GM21381 (cell line): ENCODE measurements around the gene POLR2H.

Source experiments
- ATAC-seq: cut with Tn5 transposase; IDR thresholded peaks from one replicate; pipeline ENCODE4 v1.9.1; 2021; ENCODE audit warnings: mild to moderate bottlenecking, moderate library complexity; ENCODE audit not compliant: unreplicated experiment

POLR2H gene

GRCh38 chr3:184386047-184386806 lies 24.7 kb downstream of the POLR2H start:
- ATAC-seq, result no peak

DNA sequence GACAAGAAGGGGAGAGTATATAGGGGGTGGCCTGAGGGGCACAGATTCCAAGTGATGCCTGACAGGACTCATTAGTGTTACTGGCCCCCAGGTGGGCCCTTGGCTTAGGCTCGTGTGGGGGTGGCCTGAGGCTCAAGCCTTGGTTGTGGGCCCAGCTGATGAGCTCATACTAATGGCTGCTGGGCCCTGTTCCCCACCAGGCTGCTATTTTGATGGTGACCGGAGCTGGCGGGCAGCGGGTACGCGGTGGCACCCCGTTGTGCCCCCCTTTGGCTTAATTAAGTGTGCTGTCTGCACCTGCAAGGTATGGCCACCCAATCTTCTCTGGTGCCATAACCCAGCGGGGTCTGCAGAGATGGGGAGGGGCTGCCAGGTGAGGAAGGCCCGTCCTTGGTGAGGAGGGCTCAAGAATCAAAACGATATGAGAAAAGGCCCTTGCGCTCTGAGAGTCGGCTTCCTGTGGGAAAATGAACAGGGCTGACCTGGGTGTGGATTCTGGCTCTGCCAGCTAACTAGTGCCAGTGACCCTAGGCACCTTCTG lies 25.7 kb downstream of the POLR2H start:
- ATAC-seq, result no peak

DNA sequence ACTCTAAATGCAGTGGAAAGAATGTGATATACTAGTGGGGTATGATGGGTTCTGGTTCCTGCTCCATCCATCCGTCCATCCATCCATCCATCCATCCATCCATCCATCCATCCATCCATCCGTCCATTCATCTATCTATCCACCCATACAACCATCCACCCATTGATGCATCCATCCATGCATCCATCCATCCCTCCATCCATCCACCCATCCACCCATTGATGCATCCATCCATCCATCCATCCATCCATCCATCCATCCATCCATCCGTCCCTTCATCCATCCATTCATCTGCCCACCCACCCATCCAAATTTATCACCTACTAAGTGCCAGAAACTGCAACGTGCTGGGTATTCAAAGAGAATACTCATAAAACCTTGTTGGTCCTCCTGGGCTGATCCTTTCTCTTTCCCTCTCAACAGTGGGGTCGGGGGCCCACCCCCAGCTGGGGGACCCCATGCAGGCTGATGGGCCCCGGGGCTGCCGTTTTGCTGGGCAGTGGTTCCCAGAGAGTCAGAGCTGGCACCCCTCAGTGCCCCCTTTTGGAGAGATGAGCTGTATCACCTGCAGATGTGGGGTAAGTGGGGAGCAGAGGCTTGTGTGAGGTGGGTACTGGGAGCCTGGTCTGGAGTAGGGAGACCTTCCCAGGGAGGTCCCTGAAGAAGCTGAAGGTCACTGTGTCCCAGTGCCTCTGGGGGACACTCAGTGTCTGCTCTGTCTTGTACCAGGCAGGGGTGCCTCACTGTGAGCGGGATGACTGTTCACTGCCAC lies 26.8 kb downstream of the POLR2H start:
- no peak for ATAC-seq

- no peak for ATAC-seq
These were observed 27.4 kb downstream of the POLR2H start for GRCh38 chr3:184388936-184389230.

GRCh38 chr3:184389384-184389783 lies 27.9 kb downstream of the POLR2H start:
- no peak for ATAC-seq

DNA sequence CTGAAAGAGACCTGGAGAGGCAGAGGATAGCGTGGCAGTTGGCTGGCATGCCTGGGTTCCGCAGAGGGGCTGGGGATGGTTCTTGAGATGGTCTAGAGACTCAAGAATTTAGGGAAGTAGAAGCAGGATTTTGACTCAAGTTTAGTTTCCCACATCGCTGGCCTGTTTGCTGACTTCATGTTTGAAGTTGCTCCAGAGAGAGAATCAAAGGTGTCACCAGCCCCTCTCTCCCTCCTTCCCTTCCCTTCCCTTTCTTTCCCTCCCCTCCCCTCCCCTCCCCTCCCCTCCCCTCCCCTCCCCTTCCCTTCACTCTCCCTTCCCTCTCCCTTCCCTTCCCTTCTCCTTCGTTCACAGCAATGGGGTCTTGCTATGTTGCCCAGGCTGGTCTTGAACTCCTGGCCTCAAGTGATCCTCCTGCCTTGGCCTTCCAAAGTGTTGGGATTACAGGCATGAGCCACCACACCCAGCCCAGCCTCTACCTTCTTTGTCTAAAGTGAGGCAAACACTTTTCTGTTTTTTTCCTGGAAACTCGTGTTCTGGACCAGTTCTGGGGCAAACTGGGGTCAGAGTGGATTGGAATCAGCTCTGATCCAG lies 28.5 kb downstream of the POLR2H start:
- ATAC-seq, result no peak

- no peak for ATAC-seq
These were observed 29.8 kb downstream of the POLR2H start for GRCh38 chr3:184391266-184391665.

DNA sequence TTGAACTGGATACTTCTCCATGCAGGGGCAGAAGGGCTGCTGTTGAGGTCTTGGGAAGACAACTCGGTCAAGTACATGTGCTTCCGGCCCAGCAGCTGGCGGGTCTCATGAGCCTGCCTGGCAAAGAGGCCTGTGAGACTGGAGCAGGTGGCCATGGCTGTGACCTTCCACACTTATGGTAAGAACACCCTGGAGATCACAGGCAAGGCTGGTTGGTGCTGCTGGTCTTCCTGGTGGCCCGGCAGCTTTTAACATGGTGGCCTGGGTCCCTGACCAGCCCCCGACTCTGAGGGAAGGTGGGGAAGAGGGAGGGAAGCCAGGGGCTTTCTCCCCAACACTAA lies 33.8 kb downstream of the POLR2H start:
- ATAC-seq, result no peak

- no peak for ATAC-seq
These were observed 37.9 kb downstream of the POLR2H start for GRCh38 chr3:184399410-184399809.

GRCh38 chr3:184405075-184406030 lies 43.8 kb downstream of the POLR2H start:
- ATAC-seq, result no peak

DNA sequence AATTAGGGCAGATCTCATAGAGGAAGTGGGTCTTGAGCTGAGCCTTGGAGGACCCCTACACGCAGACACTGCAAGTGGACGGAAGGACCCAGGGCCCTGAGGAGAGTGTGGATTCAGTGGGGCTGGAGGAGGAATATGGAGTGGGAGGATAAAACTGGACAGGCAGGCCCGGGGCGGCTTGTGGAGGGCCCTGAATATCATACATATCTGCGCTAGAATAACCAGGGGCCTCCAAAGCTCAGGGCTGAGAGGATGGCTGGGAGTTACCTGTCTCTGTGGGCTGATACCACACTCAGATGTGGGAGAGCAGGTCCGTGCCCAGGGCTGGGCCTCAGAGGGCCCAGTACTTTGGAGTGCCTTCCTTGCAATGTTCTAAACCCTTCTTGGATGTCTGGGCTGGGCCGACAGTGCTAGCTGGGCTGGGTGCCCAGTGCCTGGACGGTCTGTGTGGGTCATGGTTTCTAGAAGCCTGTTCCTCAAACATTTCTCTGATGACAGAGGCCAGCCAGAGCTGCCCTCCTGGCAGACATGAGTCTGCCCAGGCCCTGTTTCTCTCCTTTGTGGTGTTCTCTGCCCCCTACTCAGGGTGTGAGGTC lies 47.9 kb downstream of the POLR2H start:
- ATAC-seq, result no peak

- ATAC-seq, result no peak
These were observed 48.5 kb downstream of the POLR2H start for GRCh38 chr3:184409946-184410500.

DNA sequence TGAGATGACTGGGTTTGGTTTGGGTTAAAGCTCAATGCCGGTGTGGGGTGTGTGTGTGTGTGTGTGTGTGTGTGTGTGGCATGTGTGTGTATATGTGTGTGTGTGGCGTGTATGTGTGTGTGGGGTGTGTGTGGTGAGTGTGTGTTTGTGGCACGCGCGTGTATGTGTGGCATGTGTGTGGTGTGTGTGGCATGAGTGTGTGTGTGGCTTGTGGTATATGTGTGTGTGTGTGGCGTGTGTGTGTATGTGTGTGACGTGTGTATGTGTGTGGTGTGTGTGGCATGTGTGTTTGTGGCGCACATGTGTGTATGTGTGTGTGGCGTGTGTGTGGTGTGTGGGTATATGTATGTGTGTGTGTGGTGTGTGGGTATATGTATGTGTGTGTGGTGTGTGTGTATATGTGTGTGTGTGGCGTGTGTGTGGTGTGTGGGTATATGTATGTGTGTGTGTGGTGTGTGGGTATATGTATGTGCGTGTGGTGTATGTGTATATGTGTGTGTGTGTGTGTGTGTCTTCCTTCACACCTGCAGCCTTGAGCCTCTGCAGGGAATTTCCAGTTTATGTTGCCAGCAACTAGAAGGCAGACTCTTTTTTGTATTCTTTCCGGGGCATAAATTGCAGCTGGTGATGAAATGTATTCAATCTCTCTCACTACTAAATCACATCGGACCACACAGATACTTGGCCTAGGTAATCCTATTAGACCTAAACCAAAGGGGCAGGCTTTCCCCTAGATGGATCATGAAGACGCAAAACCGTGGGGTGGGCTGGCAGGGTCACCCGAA lies 53.1 kb downstream of the POLR2H start:
- ATAC-seq, result no peak

DNA sequence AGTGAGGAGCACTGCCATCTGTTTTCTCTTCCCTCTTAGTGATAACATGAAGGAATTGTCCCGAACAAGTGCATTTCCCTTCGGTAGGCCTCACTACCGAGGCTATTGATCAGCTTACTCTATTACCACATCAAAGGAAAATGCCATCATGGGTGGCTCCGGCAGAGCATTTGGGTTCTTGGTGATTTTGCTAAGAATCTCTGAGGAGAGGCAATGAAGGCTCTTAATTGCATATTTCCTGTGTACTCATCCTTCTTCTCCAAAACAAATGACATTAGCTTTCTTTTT lies 53.6 kb downstream of the POLR2H start:
- no peak for ATAC-seq

DNA sequence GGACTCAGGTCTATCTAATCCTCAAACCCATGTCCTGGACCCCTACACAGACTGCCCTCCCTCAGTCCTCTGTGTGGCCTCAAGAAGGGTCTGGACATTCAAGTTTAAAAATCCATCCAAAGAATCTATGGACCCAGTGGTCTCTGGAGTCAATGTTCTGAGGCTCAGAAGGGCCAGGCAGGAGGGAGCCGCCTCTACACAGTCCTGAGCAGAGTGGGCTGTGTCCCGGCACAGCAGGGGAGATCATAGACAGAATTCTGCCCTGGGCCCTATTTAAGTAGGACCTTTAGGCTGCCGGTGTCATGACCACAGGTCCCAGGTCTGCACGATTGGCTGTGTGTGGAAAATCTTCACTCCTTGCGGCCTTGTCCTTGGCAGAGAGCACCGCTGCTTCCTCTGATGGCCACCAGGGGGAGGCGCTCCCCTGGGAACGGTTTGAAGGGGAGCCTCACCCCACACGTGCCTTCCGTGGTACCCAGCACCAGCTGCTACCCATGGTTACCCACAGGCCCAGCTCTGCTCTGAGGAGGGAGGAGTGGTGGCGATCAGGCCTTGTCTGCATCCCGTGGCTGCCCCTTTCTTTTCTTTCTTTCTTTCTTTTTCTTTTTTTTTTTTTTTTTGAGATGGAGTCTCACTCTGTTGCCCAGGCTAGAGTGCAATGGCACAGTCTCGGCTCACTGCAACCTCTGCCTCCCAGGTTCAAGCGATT lies 56.3 kb downstream of the POLR2H start:
- ATAC-seq, result peak; percentile 73
